GM21786 (cell line): ENCODE measurements around the gene DNMBP.

Experiments used
- ATAC-seq: cut with Tn5 transposase; IDR thresholded peaks from one replicate; pipeline ENCODE4 v1.9.1; 2021; ENCODE audit not compliant: unreplicated experiment

The DNMBP gene

GRCh38 chr10:100009793-100010676 is at the start of gene DNMBP:
Gene DNMBP (minus strand): TSS chr10:100009947. CDS start chr10:99972124, 37,823 bp downstream.
- ATAC-seq, result peak; percentile 51

GRCh38 chr10:100057948-100058347 is 48.2 kb upstream of the DNMBP start:
- no peak for ATAC-seq

GRCh38 chr10:100053686-100054460 is 44.1 kb upstream of the DNMBP start:
- ATAC-seq, result no peak

GRCh38 chr10:100046021-100046486 is 36.3 kb upstream of the DNMBP start:
- peak; percentile 69 for ATAC-seq

- ATAC-seq, result no peak
These were observed 35.8 kb upstream of the DNMBP start for GRCh38 chr10:100045592-100045991.

GRCh38 chr10:100043796-100044195 is 34.0 kb upstream of the DNMBP start:
- no peak for ATAC-seq

GRCh38 chr10:100043344-100043743 is 33.6 kb upstream of the DNMBP start:
- no peak for ATAC-seq

GRCh38 chr10:100041306-100042002 is 31.7 kb upstream of the DNMBP start:
- ATAC-seq, result no peak

GRCh38 chr10:100038561-100039071 is 28.9 kb upstream of the DNMBP start:
- no peak for ATAC-seq

GRCh38 chr10:100037758-100038315 is 28.1 kb upstream of the DNMBP start:
- ATAC-seq, result no peak

GRCh38 chr10:100036850-100037249 is 27.1 kb upstream of the DNMBP start:
- no peak for ATAC-seq

- no peak for ATAC-seq
These were observed 24.1 kb upstream of the DNMBP start for GRCh38 chr10:100033766-100034418.

- no peak for ATAC-seq
These were observed 17.7 kb upstream of the DNMBP start for GRCh38 chr10:100027416-100027815.

- no peak for ATAC-seq
These were observed 15.8 kb upstream of the DNMBP start for GRCh38 chr10:100025576-100025975.

GRCh38 chr10:100024748-100025147 is 15.0 kb upstream of the DNMBP start:
- no peak for ATAC-seq

- ATAC-seq, result no peak
These were observed 12.7 kb upstream of the DNMBP start for GRCh38 chr10:100022403-100022802.

GRCh38 chr10:100021322-100021721 is 11.6 kb upstream of the DNMBP start:
- no peak for ATAC-seq

GRCh38 chr10:100020886-100021253 is 11.1 kb upstream of the DNMBP start:
- no peak for ATAC-seq

GRCh38 chr10:100020142-100020885 is 10.6 kb upstream of the DNMBP start:
- peak; percentile 88 for ATAC-seq

GRCh38 chr10:100019787-100020141 is 10.0 kb upstream of the DNMBP start:
- ATAC-seq, result no peak
